Stimulated activated CD8-positive, alpha-beta memory T cell treated with anti-CD3 and anti-CD28 coated beads, Interleukin-15, amount 100 ng/mL, for 48 hours (primary cell): ENCODE data around the gene SAMD10.
"Not testable (repeated sequence)": the region's sequence is repeated elsewhere in the genome, so short reads cannot be mapped to it uniquely, and the experiment has no call there.

ENCODE experiments used
- DNase-seq, 2 donors: peaks; one replicate each; pipeline ENCODE4 v3.0.0-alpha.2; 2020; ENCODE audit warnings: low read depth in 2 of 2

Gene SAMD10

DNA sequence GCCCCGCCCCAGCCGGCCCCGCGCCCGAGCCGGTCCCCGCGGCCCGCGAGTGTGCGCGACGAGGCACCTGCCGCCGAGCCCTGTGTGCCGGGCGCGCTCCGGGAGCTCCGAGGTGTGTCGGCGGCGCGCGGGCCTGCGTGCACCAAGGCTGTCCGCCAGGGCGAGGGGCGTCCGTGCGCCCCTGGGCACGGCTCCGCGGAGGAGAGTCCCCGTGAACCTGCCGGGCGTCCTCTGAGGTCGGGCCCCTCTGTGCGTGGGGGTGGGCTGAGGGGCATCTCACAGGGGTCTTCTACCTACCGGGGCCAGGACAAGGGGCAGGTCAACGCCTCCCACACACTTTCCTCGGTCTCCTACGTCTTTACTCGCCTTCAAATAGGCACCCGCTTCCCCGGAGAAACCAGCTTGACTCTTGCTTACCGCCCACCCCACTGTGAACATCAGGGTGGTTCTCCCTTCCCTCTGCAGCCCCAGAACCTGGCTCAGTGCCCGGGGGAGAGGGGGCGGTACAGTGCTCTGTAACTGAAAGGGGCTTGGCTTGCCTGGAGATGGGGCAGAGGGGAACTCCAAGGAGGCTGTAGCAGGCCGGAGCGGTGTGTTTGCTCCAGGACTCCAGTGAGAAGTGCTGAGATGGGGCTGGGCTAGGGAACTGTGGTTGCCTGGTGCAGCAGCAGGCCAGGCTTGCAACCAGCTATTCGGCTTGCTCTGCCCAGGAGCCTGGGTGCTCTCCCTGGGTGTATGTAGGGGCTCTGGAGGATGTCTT is at the start of gene SAMD10:
Gene SAMD10 (minus strand): TSS at position 86 of the 760 bp plus-strand sequence. CDS start 175 bp downstream, outside the sequence.
- DNase-seq = peak; percentile 83 to 89

GRCh38 chr20:64027981-64028685 is 48.7 kb upstream of the SAMD10 start:
- DNase-seq = no peak

DNA sequence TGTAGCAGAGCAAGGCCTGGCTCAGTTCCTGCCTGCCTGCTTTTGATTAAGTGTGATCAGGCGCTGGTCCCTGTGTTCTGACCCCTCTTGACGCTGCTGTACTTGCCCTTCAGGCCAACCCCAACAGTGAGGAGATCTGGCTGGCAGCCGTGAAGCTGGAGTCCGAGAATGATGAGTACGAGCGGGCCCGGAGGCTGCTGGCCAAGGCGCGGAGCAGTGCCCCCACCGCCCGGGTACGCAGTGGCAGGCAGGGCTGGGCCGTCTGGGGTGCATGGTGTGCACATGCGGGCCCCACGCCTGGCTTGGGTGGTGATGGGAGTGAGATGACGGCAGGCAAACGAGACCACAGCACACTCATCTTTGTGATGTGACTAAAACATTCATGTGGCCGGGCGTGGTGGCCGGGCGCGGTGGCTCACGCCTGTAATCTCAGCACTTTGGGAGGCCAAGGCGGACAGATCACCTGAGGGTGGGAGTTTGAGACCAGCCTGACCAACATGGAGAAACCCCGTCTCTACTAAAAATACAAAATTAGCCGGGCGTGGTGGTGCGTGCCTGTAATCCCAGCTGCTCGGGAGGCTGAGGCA is 46.5 kb upstream of the SAMD10 start:
- DNase-seq = no peak

DNA sequence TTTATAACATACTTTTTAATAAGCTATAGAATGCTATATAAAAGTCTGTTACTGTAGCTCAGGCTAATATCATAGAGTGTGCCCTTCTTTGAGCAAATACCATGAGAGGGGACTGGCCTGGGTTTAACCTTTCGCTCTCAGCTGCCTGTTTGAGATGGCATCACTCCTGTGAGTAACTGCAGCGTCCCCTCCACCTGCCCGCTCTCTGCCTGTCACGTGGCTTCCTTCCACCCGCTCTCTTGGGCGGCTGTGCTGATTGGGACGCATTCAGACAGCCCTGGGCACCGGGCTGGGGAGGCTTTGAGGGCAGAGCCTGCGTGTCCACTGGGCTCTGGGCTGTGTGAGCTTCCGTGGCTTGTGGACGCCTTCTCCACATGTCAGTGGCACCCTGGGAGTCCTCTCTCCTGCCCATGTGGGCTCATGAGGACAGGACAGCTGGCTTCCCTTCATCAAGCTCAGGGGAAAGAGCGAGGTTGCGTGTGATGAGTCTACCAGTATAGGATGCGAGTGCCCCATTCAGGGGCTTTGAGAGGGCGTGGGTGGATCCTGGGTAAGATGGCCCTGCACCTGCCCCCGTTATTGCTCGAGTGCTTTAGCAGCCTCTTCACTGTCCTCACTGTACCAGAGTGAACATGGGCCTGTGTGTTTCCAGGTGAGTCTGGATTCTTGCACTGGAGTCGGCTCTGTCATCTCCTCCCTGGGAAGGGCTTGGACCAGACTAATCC is 45.8 kb upstream of the SAMD10 start:
- no peak for DNase-seq

DNA sequence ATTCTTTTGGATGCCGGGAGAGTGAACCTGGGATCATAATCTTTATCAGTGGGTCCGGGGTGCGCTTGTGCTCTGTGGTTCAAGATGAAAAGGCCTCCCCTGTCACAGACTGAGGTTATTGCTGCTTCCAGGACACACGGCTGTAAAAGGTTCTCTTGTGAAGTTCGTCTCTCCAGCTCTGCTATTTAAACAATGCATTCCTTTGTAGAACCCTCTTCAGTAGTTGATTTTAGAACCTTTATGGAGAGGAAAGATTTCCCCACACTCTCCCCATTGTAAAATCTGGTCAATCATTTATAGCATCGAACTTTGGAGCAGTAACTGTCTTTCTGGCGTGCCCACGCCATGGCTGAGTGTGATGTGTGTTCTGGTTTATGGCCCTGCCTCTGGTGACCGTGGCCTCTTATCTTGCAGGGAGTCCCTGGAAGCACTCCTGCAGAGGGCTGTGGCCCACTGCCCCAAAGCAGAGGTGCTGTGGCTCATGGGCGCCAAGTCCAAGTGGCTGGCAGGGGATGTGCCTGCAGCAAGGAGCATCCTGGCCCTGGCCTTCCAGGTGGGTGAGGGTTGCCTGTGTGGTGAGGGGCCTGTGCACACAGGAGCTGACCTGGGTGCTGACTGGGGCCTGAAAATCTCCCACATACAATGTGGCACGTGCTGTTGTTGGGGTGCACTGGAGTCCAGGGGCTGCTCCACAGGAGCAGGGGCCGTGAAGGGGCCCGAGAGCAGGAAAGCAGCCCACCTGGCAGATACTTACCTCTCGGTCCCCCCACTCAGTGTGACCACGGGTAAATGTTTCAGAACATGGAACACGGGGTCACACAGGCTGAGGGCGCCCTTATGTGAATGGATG is 44.9 kb upstream of the SAMD10 start:
- DNase-seq = no peak

DNA sequence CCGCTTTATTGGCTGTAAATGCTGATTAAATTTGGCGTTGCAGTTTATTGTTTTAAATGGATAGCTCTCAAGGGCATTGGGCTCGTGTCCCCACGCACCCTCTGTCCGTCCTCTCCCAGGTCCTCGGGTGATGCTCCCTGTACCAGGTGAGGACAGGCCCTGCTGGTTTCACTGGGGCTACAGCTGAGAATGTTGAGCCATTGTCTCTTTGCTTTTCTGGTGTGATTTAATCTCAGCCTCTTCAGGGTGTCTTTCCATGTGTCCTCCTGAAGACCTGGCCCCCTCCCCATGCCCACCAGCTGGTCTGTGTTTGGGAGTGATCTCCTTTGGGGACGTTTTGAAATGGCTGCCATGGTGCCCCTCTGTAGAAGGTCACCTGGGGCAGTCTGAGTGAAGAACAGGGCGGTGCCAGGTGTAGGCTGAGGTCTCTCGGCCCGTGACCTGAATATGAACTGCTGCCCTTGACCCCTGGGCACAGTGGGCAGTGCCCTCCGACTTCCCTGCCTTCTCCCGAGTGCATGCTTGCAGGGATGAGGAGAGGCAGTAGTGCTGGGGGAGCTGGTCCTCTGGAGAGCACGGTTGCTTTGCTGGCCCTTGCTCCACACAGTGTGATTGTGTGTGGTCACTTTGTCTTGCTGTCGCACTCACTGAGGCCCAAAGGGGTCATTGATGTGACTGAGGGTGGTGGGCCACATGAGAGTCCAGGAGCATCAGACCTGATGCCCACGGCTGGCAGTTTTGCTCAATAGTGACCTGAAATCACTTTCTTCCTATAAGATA is 44.1 kb upstream of the SAMD10 start:
- no peak for DNase-seq

GRCh38 chr20:64022671-64023360 is 43.4 kb upstream of the SAMD10 start:
- DNase-seq = no peak

DNA sequence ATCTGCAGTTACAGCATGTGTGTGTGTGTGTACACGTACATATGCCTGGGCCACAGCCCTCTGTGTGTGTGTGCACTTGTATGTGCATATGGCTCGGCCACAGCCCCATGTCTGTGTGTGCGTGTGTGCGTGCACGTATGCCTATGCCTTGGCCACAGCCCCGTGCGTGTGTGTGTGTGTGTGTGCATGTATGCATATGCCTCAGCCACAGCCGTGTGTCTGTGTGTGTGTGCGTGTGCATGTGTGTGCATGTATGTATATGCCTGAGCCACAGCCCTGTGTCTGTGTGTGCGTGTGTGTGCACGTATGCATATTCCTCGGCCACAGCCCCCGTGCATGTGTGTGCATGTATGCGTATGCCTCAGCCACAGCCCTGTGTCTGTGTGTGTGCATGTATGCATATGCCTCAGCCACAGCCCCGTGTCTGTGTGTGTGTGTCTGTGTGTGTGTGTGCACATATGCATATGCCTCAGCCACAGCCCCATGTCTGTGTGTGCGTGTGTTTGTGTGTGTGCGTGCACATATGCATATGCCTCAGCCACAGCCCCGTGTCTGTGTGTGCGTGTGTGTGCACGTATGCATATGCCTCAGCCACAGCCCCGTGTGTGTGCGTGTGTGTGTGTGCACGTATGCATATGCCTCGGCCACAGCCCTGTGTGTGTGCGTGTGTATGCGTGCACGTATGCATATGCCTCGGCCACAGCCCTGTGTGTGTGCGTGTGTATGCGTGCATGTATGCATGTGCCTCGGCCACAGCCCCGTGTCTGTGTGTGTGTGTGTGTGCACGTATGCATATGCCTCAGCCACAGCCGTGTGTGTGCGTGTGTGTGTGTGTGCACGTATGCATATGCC is 41.9 kb upstream of the SAMD10 start:
- no peak for DNase-seq

GRCh38 chr20:64015635-64016034 is 36.2 kb upstream of the SAMD10 start:
- no peak for DNase-seq

DNA sequence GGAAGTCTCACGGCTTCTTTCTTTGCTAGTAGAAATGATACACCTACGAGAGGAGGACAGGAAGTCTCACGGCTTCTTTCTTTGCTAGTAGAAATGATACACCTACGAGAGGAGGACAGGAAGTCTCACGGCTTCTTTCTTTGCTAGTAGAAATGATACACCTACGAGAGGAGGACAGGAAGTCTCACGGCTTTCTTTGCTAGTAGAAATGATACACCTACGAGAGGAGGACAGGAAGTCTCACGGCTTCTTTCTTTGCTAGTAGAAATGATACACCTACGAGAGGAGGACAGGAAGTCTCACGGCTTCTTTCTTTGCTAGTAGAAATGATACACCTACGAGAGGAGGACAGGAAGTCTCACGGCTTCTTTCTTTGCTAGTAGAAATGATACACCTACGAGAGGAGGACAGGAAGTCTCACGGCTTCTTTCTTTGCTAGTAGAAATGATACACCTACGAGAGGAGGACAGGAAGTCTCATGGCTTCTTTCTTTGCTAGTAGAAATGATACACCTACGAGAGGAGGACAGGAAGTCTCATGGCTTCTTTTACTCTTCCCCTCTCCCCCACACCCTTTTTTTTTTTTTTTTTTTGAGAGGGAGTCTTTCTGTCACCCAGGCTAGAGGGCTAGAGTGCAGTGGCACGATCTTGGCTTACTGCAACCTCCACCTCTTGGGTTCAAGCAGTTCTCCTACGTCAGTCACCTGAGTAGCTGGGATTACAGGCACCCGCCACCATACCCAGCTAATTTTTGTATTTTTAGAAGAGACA is 33.1 kb upstream of the SAMD10 start:
- DNase-seq = not testable (repeated sequence)

DNA sequence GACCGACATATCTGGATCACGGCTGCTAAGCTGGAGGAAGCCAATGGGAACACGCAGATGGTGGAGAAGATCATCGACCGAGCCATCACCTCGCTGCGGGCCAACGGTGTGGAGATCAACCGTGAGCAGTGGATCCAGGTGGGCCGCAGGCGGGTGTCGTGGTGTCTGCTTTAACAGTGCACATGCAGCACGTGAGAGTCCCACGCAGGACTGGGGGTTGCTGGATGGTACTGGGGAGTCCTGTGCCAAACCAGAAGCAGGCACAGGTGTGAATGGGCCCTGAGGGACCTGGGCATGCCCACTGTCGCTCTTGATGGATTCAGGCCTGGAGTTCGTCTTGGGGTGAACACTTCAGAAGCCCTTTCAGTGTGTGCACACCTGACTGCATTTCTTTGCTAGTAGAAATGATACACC is 31.9 kb upstream of the SAMD10 start:
- DNase-seq = no peak

DNA sequence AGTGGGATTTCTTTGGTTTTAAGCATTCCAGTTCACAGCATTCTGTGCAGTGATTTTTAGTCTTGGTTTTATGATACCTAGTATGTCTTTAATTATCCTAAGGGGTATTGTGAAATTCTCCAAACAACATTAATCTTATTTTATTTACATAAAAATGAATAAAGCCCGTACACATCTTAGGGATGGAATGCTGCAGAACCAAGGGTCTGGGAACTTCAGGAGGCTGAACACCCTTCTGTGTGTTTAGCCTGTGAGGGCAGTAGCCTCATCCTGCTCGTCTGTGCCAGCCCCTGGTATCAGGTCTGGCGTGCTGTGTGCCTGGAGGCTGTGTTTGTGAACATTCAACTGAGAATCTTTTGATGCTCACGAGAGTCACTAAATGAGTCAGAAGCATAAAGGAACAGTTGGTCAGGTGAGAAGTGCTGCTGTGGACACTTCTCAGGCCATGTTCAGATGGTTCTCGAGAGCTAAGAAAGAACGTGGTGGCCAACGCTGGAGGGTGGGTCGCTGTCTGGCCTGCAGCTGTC is 31.3 kb upstream of the SAMD10 start:
- DNase-seq = no peak

- no peak for DNase-seq
These were observed 30.5 kb upstream of the SAMD10 start for GRCh38 chr20:64009811-64010387.

DNA sequence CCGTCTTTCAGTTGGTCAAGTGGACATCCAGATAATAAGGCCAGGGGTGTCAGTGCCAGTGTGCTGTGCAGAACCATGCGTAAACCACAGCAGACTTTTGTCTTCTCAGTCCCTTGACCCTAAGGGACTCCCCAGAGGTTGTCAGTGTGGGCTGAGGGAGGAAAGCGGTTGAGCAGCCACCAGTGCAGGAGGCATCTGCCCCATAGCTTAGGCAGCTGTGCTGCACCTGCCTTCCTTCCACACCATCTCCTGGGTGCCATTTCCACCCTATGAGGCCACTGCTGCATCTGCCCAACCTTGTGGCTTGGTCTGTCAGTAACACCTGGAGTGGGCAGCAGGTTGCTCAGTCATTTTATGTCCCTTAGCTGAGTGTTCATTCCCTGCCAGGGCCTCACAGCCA is 27.5 kb upstream of the SAMD10 start:
- no peak for DNase-seq

GRCh38 chr20:64006490-64006889 is 27.0 kb upstream of the SAMD10 start:
- DNase-seq = no peak

GRCh38 chr20:64005394-64005793 is 26.0 kb upstream of the SAMD10 start:
- no peak for DNase-seq

GRCh38 chr20:64003960-64004725 is 24.7 kb upstream of the SAMD10 start:
- DNase-seq = no peak
